A549 (cell line): ENCODE measurements around the gene PLBD2.

Source experiments
- BHLHE40 ChIP-seq: IDR thresholded peaks from 2 replicates; pipeline ENCODE4 v1.6.1; 2012; ENCODE audit warnings: low read depth, low read length, inconsistent platforms
- CTCF ChIP-seq: fragments of >200 bp; sonication (Bioruptor Twin); formaldehyde crosslinking; IDR thresholded peaks from 3 replicates; pipeline ENCODE4 v1.5.1; 2016
- ESRRA ChIP-seq: fragments of 150-350 bp; IDR thresholded peaks from 2 replicates; pipeline ENCODE4 v1.6.1; 2014; ENCODE audit warnings: mild to moderate bottlenecking, low read length, borderline replicate concordance
- KDM1A ChIP-seq: fragments of 200-600 bp; sonication (generic); IDR thresholded peaks from 2 replicates; pipeline ENCODE4 v1.6.1; 2016; ENCODE audit warnings: low read depth, mild to moderate bottlenecking
- MAFK ChIP-seq: fragments of 450-650 bp; IDR thresholded peaks from 2 replicates; pipeline ENCODE4 v1.6.1; 2014; ENCODE audit not compliant: partially characterized antibody
- MAX ChIP-seq: IDR thresholded peaks from 2 replicates; pipeline ENCODE4 v1.6.1; 2012
- MAZ ChIP-seq: fragments of 150-350 bp; IDR thresholded peaks from 2 replicates; pipeline ENCODE4 v1.6.1; 2014; ENCODE audit warnings: antibody characterized with exemption, low read depth, low read length, borderline replicate concordance
- MYC ChIP-seq: IDR thresholded peaks from 2 replicates; pipeline ENCODE4 v1.6.1; 2012; ENCODE audit warnings: mild to moderate bottlenecking, inconsistent platforms, low read length, improper control_type of control experiment, borderline replicate concordance
- POLR2A ChIP-seq: IDR thresholded peaks from 2 replicates; pipeline ENCODE4 v1.6.1; 2012; ENCODE audit warnings: mild to moderate bottlenecking, low read length
- RCOR1 ChIP-seq: fragments of 150-350 bp; IDR thresholded peaks from 2 replicates; pipeline ENCODE4 v1.6.1; 2014; ENCODE audit warnings: antibody characterized with exemption, low read length, low read depth
- REST ChIP-seq: fragments of 200-600 bp; sonication (generic); IDR thresholded peaks from 2 replicates; pipeline ENCODE4 v1.6.1; 2016; ENCODE audit warnings: antibody characterized with exemption, mild to moderate bottlenecking, moderate library complexity
- RFX5 ChIP-seq: fragments of 450-650 bp; IDR thresholded peaks from 2 replicates; pipeline ENCODE4 v1.7.1; 2014; ENCODE audit warnings: antibody characterized with exemption, mild to moderate bottlenecking, moderate library complexity
- RNF2 ChIP-seq: fragments of 200-600 bp; sonication (generic); IDR thresholded peaks from 2 replicates; pipeline ENCODE4 v1.6.1; 2016; ENCODE audit warnings: low read depth, mild to moderate bottlenecking, antibody characterized with exemption, moderate library complexity, borderline replicate concordance
- SREBF2 ChIP-seq: fragments of 450-650 bp; IDR thresholded peaks from 2 replicates; pipeline ENCODE4 v1.6.1; 2014; ENCODE audit warnings: mild to moderate bottlenecking, moderate library complexity

- TF ChIP-seq CTCF (no peak), RFX5 (no peak), KDM1A (no peak), MYC (no peak), BHLHE40 (no peak), MAX (no peak), RCOR1 (no peak), REST (no peak), ESRRA (no peak), RNF2 (no peak), POLR2A (no peak), MAFK (no peak), MAZ (no peak), SREBF2 (no peak)
Observed at GRCh38 chr12:113397497-113398197, 39.3 kb downstream of the PLBD2 start.
